Activated CD4-positive, alpha-beta T cell treated with anti-CD3 and anti-CD28 coated beads for 1 hour (primary cell): ENCODE data around the gene CD248.
A peak's percentile ranks its signal among the peaks of the same experiment; 100 is the strongest.

Experiments used
- DNase-seq: peaks from one replicate; pipeline ENCODE4 v3.0.0-alpha.2; 2020

Gene CD248

GRCh38 chr11:66339686-66340483 is 23.0 kb upstream of the CD248 start:
- DNase-seq, result no peak

DNA sequence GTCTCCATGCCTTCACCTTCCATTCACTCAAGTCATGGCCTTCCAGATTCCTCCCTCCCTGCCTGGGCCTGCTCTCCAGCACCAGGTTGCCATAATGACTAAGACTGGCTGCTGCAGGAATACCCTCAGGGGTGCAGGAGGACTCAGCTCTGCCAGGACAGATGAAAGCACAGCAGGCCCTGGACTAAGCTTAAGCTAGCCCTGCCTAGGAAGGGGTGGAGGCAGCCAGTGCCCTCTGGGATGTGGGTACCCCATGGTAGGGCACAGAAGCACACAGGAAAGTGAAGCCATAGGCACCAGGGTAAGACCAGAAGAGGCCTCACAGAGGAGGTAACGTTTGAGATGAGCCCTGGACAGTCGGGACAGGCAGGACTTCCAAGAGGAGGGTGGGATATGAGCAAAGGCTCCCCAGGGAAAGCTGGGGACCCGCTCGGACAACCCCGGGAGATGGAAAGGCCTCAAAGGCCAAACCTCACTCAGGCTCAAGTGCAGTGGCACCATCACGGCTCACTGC is 22.4 kb upstream of the CD248 start:
- DNase-seq, result no peak

GRCh38 chr11:66338276-66339161 is 21.7 kb upstream of the CD248 start:
- no peak for DNase-seq

- no peak for DNase-seq
These were observed 20.5 kb upstream of the CD248 start for GRCh38 chr11:66337103-66337899.

DNA sequence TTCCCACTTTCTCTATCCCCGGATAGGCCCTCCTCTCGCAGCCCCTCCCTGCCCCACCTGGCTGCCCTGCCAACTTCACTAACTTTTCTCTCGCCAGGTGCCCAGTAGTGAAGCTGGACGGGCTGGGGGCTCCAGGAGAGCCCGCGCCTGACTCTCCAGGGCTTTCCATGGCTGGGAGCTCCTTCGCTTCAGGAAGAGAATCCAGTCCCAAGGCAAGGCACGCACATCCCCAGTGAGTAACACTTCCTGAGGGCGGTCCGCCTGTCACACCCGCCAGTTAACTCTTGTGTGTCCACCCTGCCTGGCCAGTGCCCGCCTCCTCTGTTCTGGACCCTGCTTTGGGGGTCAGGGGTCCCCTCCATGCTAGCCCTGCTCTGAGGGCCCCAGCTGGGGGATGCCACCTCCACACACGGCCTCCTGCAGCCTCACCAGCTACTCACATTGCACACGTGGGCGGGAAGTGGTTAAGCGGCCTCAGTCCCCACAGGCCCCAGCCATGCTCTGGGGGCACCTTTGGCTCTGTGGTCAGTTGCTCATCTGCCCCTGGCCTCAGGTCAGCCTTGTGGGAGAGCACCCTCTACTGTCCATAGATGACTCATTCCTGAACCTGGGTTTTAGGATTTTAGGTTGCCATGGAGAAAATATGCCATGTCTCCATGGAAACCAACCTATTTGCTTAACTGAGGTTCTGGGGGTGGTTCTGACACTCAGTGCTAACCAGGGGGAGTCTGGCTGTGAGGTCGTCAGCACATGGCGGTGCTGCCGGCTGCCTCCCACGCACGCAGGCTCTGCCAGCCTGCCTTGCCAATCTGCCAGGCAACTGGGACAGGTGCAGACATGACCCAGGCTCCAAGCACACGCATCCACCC is 19.6 kb upstream of the CD248 start, which contains the start of gene RIN1:
TSS of gene RIN1 (minus strand) at position 201 of the 869 bp plus-strand sequence. CDS start at position 169, 32 bp downstream.
- no peak for DNase-seq

GRCh38 chr11:66335531-66336233 is 18.8 kb upstream of the CD248 start:
- no peak for DNase-seq

DNA sequence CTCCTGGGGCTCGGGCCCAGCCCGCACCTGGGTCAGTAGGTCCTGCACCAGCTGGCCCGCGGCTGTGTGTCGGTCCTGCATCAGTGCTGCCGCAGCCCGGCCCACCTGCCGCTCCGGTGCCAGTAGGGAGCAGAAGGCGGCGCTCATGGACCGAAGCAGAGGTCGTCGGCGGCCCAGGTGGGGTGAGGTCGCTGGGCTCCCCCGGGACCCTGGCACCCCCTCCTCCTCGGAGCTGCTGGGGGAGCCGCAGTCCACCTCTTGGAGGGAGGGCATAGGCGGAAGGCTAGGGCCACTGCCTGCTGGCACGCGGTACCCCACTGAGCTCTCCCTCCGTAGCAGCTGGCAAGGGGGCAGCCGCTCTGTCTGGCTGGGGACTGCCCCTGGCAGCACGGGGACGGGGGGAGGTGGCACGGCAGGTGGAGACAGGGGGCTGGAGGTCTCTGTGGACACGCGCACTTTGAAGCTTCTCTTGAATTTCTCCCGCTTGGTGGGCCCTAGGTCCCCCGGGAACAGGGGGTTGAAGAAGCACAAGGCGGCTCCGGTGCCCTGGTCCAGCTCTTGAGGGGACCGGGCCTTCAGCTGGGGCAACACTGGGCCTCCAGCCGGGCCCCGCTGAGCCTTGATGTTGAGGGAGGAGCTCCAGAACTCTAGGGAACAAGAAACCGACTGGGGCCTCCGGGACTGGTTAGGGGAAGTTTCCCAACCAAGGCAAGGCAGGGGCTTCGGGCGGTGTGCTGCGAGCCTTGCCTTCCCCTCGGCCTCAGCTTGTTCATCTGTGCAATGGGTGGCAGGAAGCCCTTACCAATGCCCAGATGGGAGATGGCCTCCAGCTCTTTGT is 18.0 kb upstream of the CD248 start:
- no peak for DNase-seq

DNA sequence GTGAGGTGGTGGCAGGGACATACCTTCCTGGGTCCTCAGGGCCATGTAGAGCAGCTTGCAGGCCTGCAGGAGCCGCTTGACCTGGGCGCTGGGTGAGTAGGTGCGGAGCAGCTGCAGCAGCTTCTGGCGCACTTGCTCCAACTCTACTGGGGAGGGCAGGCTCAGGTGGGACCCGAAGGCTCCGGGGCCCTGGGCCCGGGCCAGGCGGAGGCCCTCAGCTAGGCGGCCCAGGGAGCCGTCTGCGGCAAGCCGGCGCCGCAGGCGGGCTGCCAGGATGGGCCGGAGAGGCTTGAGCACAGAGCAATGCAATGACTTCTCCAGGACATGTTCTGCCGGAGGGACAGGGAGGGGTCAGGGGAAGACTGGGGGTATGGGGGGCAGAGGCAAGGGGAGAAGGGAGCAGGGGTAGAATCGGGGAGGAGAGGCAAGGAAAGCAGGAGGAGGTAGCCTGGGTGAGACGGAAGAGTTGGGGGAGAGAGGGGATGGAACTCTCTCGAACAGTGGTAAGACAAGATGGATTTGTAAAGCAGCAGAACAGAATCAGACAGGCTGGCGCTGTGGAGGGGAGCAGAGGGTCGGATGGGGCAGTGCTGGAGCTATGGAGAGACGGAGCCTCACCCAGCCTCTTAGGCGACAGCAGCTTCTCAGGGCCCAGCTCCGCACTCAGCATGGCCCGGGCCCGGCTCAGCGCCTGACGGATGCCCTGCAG is 17.2 kb upstream of the CD248 start:
- no peak for DNase-seq

DNA sequence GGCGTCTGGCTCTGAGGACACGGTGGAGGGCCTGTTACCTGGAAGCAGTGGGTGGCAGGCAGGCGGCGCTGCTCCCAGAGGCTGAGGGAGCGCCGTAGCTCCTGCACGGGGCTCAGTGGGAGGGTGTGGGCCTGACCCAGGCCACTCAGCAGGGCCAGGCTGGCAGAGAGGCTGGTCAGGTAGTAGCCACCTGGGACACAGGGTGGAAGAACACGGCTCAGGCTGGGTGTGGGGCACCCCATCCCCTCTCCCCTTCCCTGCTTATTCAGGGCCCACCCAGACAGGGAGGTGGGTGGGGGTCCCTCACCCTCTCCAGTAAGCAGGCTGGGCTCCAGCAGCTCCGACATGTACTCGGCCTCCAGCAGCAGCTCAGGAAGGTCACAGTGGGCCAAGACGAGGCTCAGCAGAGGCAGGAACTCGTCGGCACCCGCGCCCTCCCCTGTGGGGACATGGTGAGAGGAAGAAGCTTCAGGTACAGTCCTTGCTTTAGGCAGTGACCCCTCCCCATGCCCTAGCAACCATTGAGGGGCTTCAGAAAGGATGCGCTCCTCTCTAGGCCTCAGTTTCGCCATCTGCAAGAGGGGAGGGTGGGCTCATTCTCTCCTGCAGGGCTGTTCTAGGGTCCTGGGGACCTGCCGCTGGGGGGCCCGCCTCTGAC is 16.5 kb upstream of the CD248 start:
- DNase-seq, result no peak

DNA sequence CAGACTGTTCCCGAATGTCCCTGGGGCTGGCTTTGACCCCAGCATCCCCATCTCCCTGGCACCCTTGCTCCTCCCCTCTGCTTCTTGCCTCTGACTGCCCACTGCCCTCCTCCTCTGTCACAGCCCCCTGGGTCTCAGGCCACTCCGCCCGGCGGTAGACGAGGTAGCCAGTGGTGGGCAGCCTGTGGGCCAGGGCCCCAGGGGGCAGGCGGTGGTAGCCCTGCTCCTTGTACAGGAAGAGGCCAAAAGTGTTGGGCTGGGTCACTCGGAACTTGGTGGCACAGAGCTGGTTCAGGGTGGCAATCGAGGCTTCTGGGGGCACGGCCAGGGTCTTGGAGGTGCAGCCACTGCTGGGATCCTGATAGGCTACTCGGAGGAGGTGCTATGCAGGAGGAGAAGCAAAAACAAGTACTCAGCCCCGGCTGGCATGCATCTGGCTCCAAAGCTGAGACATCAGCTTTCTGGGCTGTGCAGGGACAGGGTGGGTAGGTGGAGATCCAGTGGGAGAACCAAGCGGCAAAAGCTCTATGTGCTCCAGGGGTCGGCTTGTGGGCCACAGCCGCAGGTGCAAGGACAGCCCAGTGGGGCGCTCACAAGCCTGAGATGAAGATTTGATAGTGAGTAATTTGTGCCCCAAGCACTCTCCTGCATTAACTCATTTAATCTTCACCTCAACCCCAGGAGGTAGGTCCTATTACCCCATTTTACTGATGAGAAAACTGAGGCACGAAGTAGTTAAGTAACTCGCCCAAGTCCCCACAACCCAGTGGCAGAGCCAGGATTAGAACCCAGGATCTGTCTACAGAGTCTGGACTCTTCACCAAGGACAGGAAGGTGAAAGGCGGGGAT is 15.8 kb upstream of the CD248 start:
- no peak for DNase-seq

DNA sequence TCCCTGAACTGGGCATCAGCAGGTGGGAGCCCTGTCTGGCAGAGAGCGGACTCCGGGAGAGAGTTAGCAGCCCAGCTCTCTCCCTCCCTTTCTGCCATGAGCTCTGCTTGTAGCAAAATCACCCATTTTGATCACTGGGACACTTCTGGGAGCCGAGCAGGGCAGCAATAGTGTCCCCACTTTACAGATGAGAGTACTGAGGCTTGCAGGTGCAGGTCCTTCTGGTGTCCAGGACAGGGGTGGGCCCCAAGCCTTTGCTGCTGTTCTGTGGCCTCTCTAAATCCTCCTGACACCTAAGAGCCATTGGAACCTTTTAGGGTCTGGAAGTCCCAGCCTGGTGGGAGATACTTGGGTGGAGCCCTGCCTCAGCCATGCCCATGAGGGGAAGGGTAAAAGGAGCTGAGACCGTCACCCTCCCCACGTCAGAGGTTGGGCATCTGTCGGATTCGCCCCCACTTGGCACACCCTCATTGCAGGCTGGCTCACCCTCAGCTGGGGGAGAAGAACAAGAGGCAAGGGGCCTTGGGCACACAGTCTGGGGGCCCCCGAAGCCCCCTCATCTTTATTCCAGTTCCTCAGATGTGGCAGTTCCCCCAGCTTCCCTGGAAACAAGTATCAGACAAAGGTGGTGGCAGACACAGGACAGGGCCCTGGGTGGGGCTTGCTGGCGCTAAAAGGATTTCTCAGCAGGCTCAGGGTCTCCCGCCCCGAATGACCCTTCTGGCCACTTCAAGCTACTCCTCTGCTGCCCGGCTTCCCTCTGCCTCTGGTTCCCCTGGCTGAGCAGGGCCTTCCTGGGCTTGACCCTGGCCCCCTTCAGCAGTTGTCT is 14.9 kb upstream of the CD248 start:
- DNase-seq, result no peak

GRCh38 chr11:66330931-66331330 is 14.1 kb upstream of the CD248 start:
- no peak for DNase-seq

- DNase-seq, result no peak
These were observed 12.4 kb upstream of the CD248 start for GRCh38 chr11:66329165-66329673.

- DNase-seq, result peak; percentile 71
These were observed 11.7 kb upstream of the CD248 start for GRCh38 chr11:66328302-66329144.

GRCh38 chr11:66328031-66328301 is 11.1 kb upstream of the CD248 start:
- no peak for DNase-seq
